GM21529 (cell line): ENCODE measurements around the gene RBM26.

Source experiments
- ATAC-seq: cut with Tn5 transposase; IDR thresholded peaks from one replicate; pipeline ENCODE4 v1.9.1; 2021; ENCODE audit not compliant: unreplicated experiment

RBM26 gene

GRCh38 chr13:79405831-79406596, at the start of gene RBM26:
RBM26 (minus strand) TSS chr13:79406255; CDS start chr13:79405774, 481 bp downstream.
- peak; percentile 75 for ATAC-seq

- ATAC-seq, result no peak
Observed at GRCh38 chr13:79455331-79455730, 49.3 kb upstream of the RBM26 start.

GRCh38 chr13:79452239-79452913, 46.3 kb upstream of the RBM26 start:
- ATAC-seq, result no peak

GRCh38 chr13:79451500-79451962, 45.5 kb upstream of the RBM26 start:
- ATAC-seq, result peak; percentile 99

GRCh38 chr13:79450110-79450509, 44.1 kb upstream of the RBM26 start:
- no peak for ATAC-seq

GRCh38 chr13:79448413-79448812, 42.4 kb upstream of the RBM26 start:
- ATAC-seq, result peak; percentile 34

GRCh38 chr13:79447741-79448140, 41.7 kb upstream of the RBM26 start:
- ATAC-seq, result no peak

- ATAC-seq, result no peak
Observed at GRCh38 chr13:79447141-79447540, 41.1 kb upstream of the RBM26 start.

- no peak for ATAC-seq
Observed at GRCh38 chr13:79445968-79446645, 40.1 kb upstream of the RBM26 start.

- no peak for ATAC-seq
Observed at GRCh38 chr13:79442706-79443105, 36.7 kb upstream of the RBM26 start.

- ATAC-seq, result no peak
Observed at GRCh38 chr13:79442221-79442620, 36.2 kb upstream of the RBM26 start.

GRCh38 chr13:79440958-79441528, 35.0 kb upstream of the RBM26 start:
- no peak for ATAC-seq

- no peak for ATAC-seq
Observed at GRCh38 chr13:79439275-79439674, 33.2 kb upstream of the RBM26 start.

GRCh38 chr13:79435561-79435990, 29.5 kb upstream of the RBM26 start:
- no peak for ATAC-seq

GRCh38 chr13:79434556-79434955, 28.5 kb upstream of the RBM26 start:
- ATAC-seq, result no peak

GRCh38 chr13:79432992-79433391, 26.9 kb upstream of the RBM26 start:
- no peak for ATAC-seq

GRCh38 chr13:79432086-79432485, 26.0 kb upstream of the RBM26 start:
- ATAC-seq, result no peak

- ATAC-seq, result no peak
Observed at GRCh38 chr13:79429309-79429708, 23.3 kb upstream of the RBM26 start.

- ATAC-seq, result no peak
Observed at GRCh38 chr13:79427883-79428282, 21.8 kb upstream of the RBM26 start.

- ATAC-seq, result no peak
Observed at GRCh38 chr13:79427265-79427664, 21.2 kb upstream of the RBM26 start.
